HG03135 (cell line): ENCODE data around the gene STARD10.

Experiments
- ATAC-seq: cut with Tn5 transposase; IDR thresholded peaks from one replicate; pipeline ENCODE4 v1.9.1; 2021; ENCODE audit warnings: mild to moderate bottlenecking, moderate library complexity; ENCODE audit not compliant: unreplicated experiment

Gene STARD10

DNA sequence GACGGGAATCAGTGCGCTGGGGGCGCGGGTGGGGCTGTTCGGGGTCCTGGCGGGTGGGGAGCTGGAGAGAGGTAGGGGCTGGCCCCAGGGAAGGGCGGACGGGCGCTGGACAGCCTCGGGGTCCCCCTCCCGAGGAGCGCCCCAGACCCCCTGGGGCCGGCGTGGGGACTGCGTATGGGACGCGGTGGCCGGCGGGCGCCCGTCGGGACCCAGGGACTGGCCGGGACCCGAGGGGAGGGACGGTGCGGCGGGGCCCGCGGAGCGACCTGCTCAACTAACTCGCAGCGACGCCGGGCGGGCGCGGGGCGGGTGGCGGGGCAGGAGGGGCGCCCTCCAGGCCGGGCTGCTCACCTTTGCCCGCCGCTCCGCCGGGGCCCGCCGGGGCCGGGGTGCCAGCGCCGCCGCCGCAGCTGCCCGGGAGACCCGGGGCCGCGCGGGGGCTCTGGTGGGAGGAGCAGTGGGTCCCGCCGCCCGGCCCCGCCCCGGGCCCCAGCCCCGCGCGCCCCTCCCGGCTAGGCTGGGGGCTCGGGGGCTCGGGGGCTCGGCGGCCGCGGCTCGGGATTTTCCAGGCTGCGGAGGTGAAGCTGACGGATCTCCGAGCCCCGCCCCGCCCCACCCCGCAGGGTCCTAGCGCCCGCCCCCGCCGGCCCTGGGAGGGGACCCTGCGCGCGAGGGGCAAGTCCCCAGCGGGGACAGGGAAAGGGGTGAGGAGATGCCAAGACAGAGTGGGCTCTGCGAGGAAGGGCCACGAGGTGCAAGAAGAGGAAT, 12.3 kb downstream of the STARD10 start:
- ATAC-seq, result no peak

DNA sequence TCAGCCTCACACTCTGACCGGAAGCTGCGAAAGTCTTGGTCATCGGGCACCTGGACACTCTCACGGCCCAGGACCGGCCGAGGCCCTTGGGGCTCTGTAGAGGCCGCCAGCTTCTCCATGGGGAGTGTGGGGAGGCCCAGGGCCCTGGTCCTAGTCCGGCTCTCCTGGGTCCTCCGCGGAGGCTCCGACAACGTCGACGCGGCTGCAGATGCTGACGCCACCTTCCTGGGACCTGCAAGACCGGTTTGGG, 12.9 kb downstream of the STARD10 start:
- ATAC-seq, result no peak

DNA sequence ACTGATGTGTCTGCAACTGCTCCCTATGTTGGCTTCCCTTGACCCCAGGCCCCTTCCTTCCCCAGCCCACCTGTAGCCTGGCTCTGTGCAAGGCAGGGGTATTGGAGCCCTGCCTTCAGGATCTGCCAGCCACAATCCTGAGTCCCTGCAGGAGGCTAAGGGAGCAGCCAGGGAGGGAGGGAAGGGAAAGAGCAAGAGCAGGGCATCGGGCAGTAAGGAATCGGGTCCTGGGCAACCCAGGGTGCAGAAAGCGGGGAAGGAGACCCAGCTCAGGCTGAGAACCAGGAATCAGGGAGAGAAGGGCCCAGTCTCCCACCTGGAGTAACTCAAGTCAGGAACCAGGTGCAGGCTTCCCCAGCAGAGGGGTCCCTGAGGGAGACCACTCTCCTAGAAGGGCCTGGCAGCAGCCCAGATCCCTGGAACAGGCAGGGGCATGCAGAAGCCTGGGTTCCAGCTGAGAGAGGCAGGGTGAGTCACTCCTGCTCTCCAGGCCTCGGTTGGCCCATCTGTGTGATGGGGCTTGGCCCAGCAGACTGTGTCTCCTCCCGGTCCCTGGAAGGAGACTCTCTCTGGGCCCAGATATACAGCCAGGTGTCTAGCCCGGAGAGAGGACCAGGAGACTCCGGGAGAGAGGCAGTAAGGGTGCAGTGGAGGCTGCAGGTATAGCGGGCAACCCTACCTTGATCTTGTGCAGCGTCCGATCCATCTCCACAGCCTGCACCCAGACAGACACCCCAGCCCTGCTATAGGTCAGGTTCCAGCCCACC, 13.4 kb downstream of the STARD10 start:
- no peak for ATAC-seq

DNA sequence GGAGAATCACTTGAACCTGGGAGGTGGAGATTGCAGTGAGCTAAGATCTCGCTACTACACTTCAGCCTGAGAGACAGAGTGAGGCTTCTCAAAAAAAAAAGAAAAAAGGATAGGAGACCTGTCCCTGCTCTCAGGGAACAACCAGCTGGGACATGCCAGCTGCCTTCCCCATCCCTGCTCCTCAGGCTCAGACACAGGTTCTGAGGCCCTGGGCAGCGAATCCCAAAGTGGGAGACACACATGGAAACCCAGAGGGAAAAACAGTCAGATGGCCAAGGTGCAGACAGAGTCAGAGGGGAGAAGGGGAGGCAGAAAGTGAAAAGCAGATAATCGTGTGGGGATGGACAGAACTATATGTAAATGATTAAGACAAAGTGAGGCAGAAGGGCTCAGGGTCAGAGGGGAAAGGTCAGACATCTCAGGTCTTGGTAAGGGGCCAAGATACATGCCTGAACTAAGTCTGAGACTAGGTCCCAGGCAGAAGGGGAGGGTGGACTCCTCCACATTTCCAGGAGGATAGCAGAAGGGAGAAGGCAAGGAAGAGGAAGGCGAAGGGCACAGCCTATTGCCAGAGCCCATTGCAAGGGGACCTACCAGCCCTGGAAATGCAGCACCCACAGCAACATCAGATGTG, 14.2 kb downstream of the STARD10 start:
- no peak for ATAC-seq

DNA sequence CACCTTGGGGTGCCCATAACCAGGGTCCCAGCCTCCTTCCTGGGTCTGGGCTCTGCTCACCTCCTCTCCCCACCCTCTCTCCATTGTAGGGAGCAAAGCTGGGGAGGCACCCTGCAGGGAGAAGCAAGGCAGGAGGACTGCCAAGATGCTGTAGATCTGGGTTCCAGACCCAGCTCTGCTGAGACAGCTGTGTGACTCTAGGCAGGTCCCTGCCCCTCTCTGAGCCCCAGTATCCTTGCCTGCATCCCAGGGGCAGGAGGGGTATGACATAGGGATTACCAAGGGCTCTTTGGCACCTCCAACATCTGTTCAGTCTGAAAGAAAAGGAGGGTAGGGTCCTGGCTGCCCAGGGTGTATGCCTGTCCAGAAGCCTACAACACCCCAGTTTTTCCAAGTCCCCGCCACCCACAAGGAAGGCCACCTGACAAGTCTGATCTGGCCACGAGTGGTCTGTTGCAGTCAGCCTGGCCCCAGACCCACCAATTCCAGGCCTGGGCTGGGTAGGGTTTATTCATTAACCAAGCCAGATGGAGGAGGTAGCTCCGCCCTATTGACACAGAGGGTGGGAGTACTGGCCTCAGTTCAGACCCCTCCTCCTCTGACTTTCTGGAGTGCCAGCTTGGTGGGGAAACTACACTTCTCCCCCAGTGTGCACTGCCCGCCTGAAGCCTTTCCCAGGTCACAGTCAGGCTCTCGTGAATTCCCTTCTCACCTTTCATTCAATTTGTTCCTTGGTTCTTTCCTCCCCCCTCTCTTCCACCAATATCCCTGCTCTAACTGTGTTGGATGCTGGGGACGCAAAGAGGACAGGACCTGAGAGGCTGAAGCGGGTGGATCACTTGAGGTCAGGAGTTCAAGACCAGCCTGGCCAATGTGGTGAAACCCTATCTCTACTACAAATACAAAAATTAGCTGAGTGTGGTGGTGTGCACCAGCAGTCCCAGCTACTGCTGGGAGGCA, 15.0 kb downstream of the STARD10 start:
- ATAC-seq, result no peak

DNA sequence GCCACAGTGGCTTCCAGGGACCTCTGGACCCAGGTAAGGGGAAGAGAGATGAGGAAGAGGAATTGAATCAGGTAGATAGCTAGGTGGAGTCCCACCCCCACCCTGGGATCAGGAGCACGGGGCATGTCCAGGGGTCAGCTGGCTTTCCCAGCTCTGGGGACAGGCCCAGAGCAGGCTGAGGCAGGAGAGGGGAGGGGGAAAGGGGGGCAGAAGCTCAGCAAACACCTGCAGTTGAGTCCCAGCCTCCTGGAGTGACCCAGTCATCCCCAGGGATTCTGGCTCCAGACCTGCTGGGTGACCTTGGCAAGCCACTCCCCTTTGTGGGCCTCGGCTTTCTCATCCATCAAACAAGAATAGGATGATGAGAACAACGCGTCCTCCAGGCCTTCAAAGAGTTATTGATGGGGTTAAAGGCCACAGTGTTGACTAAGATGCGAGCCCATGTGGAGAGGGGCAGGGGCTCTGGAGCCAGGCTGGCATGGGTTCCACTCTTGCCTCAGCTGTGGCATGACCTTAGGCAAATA, 16.0 kb downstream of the STARD10 start:
- no peak for ATAC-seq

DNA sequence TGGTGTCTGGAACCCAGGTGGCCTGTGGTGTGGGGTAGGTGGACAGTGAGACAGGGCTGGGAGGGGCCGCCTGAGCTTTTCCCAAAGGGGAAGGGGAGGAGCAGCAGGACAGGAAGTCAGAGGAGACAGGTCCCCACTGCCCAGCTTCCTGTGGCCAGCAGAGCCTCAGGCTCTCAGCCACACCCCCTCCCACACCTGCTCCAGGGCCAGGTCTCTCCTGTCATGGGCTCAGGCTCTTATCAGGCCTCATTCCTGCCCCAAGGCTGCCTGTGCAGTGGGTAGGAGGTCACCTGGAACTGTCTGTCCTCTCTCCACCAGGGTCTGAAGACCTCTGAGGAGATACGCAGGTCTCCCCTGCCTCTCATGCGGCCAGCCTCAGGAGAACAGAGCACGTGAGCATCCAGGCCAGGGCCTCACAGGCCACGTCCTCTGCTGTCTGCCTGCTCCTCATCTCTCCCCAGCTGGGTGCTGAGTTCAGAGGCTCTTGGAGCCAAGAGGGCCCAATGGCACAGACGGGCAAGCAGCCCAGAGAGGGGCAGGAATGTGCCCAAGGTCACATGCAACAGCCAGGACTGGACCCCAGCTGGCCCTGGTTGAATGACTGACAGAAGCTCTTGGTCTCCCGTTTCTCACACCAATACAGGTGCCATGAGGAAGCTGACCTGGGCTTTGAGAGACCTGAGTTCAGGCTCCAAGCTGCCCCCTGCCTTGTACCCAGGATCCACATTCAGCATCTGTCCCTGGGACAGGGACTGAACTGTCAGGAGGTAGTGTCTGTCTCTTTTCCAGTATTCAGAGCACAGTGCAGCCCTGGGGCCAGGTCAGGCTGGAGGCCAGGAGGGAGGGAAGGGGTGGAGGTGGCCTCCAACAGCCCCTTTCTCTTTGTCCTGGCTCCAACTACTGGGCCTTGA, 16.7 kb downstream of the STARD10 start:
- ATAC-seq, result no peak

DNA sequence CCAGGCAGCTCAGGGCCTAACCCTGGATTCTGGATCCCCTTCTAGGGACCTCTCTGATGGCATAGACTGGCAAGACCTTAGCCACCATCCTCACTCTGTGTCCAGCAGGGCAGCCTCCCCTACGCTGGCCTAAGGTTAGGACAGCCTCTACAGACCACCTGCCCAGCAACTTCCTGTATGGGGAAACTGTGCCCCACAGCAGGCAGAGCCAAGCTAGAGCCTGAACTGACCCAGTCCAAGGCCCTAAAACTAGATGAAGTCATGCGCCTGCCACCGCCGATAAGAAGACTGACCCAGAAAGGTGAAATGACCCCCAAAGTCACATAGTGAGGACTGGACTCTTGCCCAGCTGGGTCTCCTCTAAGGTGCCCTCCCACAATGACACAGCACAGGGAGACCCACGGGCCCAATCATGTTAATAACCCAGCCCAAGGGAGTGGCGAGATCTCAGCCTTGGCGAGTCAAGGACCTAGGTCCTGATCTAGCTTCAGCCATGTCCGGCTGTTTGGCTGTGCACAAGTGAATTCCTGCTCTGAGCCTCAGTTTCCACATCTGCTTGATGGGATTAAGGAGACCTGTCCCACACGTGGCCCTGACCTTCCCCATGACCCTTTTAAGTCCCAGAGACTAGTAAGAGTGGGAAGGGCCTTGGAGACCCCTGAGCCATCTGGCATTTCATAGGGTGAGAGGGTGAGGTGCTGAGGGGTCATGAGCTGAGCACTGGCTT, 17.6 kb downstream of the STARD10 start:
- no peak for ATAC-seq

DNA sequence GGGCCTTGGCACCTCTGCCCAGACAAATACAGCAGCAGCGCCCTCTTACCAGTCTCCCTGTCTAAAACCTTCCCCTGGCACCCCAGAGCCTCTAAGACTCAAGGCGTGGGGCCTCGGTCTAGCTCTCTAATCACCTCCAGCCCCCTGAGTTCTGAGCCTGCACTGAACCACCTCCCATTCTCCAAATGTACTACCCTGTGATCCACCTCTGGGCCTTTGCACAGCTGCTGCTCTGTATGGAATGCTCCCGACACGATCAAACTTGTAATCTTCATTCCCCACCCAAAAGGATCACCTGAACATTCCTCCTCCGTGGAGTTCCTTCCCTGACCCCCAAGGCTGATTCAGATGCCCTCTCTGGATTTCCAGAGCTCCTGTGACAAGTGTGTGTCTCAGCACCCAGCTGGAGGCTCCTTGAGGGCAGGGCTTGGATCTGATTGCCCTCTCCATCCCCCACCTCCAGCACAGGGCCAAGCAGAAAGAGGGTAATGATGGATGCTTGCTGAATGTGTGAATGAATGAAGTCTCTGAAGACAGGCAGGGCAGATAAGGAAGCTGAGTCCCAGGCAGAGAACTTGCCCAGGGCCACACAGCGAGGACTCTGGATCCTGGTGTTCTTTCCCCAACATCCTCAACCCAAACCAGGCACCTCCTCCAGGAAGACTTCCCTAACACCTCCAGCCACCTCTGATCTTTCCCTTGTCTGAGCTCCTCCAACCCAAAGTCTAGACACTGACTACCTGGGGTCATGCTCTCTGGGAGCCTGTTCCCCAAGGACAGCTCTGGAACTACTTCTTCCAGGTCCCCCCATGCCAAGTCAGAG, 18.3 kb downstream of the STARD10 start:
- ATAC-seq, result no peak

DNA sequence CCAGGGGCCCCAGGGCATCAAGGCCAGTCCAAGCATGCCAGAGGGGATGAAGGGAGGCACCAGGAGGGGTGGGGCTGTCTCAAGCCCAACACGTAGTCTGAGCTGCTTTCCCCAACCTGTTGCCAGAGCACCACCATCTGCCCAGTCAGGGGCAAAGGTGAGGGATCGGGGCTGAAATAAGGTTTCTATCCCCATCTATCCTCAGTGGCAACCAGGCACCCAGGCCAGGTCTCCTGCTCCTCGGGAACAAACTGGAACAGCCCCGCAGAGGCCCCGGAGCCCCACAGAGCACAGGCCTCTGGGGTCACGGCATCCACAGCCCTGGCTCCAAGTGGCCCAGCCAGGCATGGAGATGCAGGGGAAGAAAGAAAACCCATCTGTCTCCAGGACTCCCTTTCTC, 19.3 kb downstream of the STARD10 start:
- ATAC-seq, result no peak

DNA sequence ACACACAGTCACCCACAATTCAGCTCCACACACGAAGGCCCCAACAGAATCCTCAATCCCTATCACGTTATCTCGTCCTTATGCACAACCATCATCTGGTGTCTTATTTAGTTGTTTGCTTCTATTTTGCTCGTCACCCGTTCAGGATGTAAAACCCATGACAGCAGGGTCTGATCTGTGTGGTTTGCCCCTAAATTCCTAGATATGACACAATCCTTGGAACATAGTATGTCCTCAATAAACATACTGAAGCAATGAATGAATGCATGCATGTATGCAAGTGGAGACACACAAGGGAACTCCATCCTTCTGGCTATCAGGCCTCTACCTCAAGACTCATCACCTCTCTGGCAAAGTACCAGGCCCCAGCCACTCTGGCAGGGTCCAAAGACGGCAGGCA, 20.2 kb downstream of the STARD10 start:
- ATAC-seq, result no peak

DNA sequence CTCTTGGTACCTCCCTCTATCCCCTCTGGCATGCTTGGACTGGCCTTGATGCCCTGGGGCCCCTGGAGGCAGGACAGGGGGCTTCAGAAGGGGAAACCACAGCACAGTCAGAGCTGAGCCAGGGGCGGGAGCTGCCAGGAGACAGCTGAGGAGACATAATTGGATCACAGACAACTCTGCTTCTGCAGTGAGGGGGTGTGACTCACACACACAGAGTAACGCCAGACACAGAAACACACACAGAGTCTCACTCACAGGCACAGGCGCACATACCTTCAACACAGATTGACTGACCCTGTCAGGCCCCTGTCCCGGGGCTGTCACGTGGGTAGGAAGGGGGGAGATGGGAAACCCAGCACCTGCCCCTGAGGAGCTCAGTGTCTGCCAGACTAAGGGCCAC, 20.6 kb downstream of the STARD10 start:
- ATAC-seq, result no peak

DNA sequence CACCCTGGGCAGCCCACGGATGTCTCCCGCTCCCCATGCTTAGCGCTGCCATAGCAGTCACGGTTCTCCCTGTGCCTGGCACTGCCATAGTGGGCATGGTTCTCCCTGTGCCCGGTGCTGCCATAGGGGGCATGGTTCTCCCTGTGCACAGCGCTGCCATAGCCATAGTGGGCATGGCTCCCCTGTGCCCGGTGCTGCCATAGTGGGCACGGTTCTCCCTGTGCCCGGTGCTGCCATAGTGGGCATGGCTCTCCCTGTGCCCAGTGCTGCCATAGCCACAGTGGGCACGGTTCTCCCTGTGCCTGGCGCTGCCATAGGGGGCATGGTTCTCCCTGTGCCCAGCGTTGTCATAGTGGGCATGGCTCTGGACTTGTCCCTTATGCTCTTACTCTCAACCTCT, 21.8 kb downstream of the STARD10 start:
- ATAC-seq, result no peak

DNA sequence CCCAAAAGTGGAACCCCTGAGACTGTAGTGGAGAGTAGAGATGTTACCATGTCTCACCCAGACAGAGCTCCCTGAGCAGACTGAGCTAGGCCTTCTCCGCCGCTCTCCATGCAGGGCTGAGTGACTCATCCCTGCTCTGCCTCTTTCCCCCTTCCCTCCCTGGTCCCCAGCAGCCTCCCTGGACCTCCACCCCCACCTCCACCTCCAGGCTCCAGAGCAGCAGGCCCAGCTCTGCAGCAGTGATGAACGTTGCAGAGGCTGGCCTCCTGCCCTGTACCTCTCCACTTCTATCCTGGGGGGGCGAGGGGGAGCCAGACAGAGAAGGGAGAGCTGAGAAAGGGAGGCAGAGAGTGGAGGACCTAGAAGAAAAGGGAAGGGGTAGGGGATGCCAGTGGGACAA, 22.3 kb downstream of the STARD10 start:
- ATAC-seq, result no peak

DNA sequence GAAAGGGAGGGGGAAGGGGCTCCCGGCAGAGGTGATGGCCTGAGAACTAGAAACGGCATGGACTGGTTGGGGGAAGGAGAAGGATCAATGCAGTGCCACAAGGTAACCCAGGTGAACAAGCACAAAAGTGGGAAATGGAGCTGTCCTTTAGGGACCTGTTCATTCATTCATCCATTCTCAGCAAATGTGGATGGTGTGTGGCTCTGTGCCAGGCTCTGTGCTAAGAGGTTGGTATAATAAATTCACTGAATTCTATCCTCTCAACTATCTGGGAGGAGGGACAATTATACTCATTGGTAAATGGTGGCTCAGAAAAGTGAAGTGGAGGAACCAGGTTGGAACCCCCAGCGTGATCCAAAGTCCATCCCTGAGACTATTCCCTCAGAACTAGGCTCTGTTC, 23.0 kb downstream of the STARD10 start:
- no peak for ATAC-seq

DNA sequence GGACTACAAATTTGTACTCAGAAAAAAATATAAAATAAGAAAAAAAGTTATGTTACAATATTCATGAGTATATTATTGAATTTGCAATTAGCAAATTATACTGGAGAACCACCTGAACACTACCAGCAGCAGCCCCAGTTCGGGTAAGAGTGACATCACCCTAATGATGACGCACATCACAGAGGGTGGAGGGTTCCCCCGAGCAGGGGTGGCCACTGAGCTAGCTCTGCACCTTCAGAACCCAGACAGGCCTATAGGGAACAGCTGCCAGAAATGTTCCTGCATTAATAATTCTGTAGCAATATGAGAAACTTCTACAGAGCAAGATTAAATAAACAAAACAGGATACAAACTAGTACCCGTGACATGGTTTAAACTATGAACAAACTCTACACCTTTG, 24.2 kb downstream of the STARD10 start:
- ATAC-seq, result no peak

DNA sequence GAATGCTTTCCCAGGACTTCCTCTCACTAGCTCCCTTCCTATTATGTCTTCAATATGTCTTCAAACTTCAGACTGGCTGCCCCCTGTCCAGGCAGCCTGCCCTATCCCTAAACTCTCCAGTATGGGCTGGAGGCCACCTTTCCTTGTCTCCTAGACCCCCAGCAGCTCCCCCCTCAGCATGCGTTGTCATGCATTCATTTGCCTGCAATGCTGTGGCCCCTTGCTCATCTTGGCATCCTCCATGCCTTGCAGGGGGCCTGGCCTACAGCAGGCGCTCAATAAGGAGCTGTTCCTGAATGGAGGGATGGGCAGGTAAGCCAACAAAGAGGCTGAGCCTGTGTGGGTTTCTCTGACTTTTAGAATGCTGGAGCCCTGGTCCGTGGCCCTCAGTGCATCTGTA, 25.3 kb downstream of the STARD10 start:
- no peak for ATAC-seq
